K562 (cell line): Measurements from ENCODE around the gene NT5C2. TPM values are rescaled to one million over a fixed set of nuclear protein-coding genes. Genes with fewer than 3 reads are reported as not detected.

Experiments
- CCNT2 ChIP-seq: IDR thresholded peaks from 2 replicates; pipeline ENCODE4 v1.6.1; 2011; ENCODE audit warnings: borderline replicate concordance, low read depth, mild to moderate bottlenecking, moderate library complexity, mixed read lengths, low read length; ENCODE audit not compliant: insufficient read length; ENCODE audit errors: extremely low read depth
- CEBPB ChIP-seq: fragments of 450-650 bp; IDR thresholded peaks from 2 replicates; pipeline ENCODE4 v1.6.1; 2016; ENCODE audit warnings: missing genetic modification characterization, missing compliant biosample characterization
- CREM ChIP-seq: IDR thresholded peaks from 2 replicates; pipeline ENCODE4 v1.6.1; 2014; ENCODE audit warnings: antibody characterized with exemption, low read depth
- ELF1 ChIP-seq: fragments of 200-800 bp; sonication (Bioruptor generic); IDR thresholded peaks from 2 replicates; pipeline ENCODE4 v1.6.1; 2016; ENCODE audit warnings: missing genetic modification characterization, missing compliant biosample characterization
- FOXK2 ChIP-seq, 2 experiments: fragments of 450-650 bp; IDR thresholded peaks in 1 of 2; conservative IDR thresholded peaks in 1 of 2; 2 replicates each; pipeline ENCODE4 v1.6.1; 2016; ENCODE audit warnings: low read depth in 2 of 2, mild to moderate bottlenecking in 1 of 2
- HDAC2 ChIP-seq: fragments of 450-650 bp; IDR thresholded peaks from 2 replicates; pipeline ENCODE4 v1.6.1; 2016; ENCODE audit warnings: mild to moderate bottlenecking
- HDGF ChIP-seq: fragments of 450-650 bp; IDR thresholded peaks from 2 replicates; pipeline ENCODE4 v1.6.1; 2016
- NCOA2 ChIP-seq, 2 experiments: fragments of 450-650 bp; IDR thresholded peaks; 2 replicates each; pipeline ENCODE4 v1.6.1; 2018; ENCODE audit warnings: mild to moderate bottlenecking in 2 of 2, moderate library complexity in 1 of 2; ENCODE audit not compliant: partially characterized antibody in 2 of 2
- NFE2 ChIP-seq: IDR thresholded peaks from 2 replicates; pipeline ENCODE4 v1.6.1; 2014; ENCODE audit warnings: antibody characterized with exemption, low read depth
- RFX1 ChIP-seq: fragments of 450-650 bp; IDR thresholded peaks from 2 replicates; pipeline ENCODE4 v1.6.1; 2016; ENCODE audit warnings: mild to moderate bottlenecking, moderate library complexity
- ZNF174 ChIP-seq: fragments of 250-450 bp; sonication (Bioruptor Pico); IDR thresholded peaks from 2 replicates; pipeline ENCODE4 v1.4.0; 2020; ENCODE audit warnings: mild to moderate bottlenecking
- ZNF551 ChIP-seq: fragments of 250-450 bp; sonication (Bioruptor Pico); IDR thresholded peaks from 2 replicates; pipeline ENCODE4 v1.5.0; 2021; ENCODE audit warnings: mild to moderate bottlenecking, moderate library complexity
- ZSCAN32 ChIP-seq: fragments of 450-650 bp; formaldehyde crosslinking; IDR thresholded peaks from 2 replicates; pipeline ENCODE4 v1.4.0; 2020; ENCODE audit warnings: mild to moderate bottlenecking, moderate library complexity
- ZZZ3 ChIP-seq: fragments of 450-650 bp; IDR thresholded peaks from 2 replicates; pipeline ENCODE4 v1.6.1; 2016; ENCODE audit warnings: antibody characterized with exemption, mild to moderate bottlenecking, moderate library complexity
- polyA plus RNA-seq, 8 experiments: library from polyadenylated mRNA; depleted of rRNA in 4 of 8; stranded (reverse) in 5 of 8; unstranded in 3 of 8; fragments of >200 nt; fragmentation: Nextera tagmentation in 2 of 8; fragmentation: Illumina TruSeq in 1 of 8; extraction: Ambion mirVana in 2 of 8; extraction: Trizol in 1 of 8; gene quantifications; 2 replicates each; pipeline versions ENCODE4 v1.2.1 to v1.2.3, GENCODE V29; 2011 to 2014; ENCODE audit warnings: inconsistent platforms in 1 of 8, missing spikeins in 1 of 8
- total RNA-seq, 7 experiments: library from RNA; depleted of rRNA in 6 of 7; stranded (reverse); fragments of >200 nt in 6 of 7; fragmentation: Illumina TruSeq in 2 of 7; extraction: Trizol in 2 of 7; gene quantifications; 2 replicates each; pipeline versions ENCODE4 v1.2.1 to v1.2.3, GENCODE V29; 2011 to 2021; ENCODE audit warnings: low replicate concordance in 1 of 7
- TF ChIP-seq, protein P1 (sequence below): sonication (generic); formaldehyde crosslinking; IDR thresholded peaks from 2 replicates; pipeline ENCODE4 v1.8.0; 2023; ENCODE audit warnings: missing genetic modification reagents, mild to moderate bottlenecking, borderline replicate concordance
- TF ChIP-seq, protein P2 (sequence below): fragments of 450-650 bp; IDR thresholded peaks from 2 replicates; pipeline ENCODE4 v1.6.1; 2018; ENCODE audit not compliant: partially characterized antibody
- TF ChIP-seq, protein P3 (sequence below): sonication (generic); formaldehyde crosslinking; IDR thresholded peaks from 2 replicates; pipeline ENCODE4 v1.8.0; 2022; ENCODE audit warnings: mild to moderate bottlenecking, missing genetic modification reagents
- TF ChIP-seq, protein P4 (sequence below): fragments of 250-450 bp; sonication (Bioruptor Pico); IDR thresholded peaks from 2 replicates; pipeline ENCODE4 v1.9.0; 2021; ENCODE audit warnings: mild to moderate bottlenecking

Gene NT5C2
- total and polyA plus RNA-seq, 9 of the 15 experiments (the other 6 are each of a cell fraction or from before 2014, with no cell fraction given), result 11.3 to 45.2 (median 27.7) TPM

DNA sequence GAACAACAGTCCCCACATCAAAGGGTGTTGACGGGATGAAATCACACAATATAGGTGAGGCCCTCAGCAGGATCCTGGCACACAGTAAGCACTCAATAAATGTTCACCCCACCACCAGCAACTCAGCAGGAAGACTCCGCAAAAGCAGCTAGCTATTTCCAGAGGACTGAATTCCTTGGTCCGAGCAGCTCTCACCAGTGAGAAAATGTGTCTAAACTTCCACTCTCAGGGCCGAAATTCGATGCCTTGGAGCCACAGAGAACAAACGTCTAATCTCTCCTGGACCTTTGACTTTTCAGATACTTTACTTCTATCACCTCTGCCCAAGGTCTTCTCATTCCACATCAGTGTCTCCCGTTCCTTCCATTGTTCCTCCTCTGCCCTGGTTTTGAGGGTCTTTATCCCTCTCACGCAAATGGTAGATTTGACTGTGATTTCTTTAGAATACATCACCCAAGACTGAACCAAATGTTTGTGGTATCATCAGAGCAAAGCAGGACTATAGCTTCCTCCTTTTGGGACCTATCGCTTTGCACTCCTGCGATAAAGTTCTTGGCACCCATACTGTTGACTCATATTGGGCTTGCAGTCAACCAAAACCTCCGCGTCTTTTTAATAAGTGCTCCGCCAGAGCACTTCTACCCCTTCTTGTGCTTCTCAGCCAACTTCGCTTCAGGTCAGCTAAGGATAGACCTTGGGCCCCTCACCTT lies 903 bp upstream of the NT5C2 start (continued):
- TF ChIP-seq, protein P1, sequence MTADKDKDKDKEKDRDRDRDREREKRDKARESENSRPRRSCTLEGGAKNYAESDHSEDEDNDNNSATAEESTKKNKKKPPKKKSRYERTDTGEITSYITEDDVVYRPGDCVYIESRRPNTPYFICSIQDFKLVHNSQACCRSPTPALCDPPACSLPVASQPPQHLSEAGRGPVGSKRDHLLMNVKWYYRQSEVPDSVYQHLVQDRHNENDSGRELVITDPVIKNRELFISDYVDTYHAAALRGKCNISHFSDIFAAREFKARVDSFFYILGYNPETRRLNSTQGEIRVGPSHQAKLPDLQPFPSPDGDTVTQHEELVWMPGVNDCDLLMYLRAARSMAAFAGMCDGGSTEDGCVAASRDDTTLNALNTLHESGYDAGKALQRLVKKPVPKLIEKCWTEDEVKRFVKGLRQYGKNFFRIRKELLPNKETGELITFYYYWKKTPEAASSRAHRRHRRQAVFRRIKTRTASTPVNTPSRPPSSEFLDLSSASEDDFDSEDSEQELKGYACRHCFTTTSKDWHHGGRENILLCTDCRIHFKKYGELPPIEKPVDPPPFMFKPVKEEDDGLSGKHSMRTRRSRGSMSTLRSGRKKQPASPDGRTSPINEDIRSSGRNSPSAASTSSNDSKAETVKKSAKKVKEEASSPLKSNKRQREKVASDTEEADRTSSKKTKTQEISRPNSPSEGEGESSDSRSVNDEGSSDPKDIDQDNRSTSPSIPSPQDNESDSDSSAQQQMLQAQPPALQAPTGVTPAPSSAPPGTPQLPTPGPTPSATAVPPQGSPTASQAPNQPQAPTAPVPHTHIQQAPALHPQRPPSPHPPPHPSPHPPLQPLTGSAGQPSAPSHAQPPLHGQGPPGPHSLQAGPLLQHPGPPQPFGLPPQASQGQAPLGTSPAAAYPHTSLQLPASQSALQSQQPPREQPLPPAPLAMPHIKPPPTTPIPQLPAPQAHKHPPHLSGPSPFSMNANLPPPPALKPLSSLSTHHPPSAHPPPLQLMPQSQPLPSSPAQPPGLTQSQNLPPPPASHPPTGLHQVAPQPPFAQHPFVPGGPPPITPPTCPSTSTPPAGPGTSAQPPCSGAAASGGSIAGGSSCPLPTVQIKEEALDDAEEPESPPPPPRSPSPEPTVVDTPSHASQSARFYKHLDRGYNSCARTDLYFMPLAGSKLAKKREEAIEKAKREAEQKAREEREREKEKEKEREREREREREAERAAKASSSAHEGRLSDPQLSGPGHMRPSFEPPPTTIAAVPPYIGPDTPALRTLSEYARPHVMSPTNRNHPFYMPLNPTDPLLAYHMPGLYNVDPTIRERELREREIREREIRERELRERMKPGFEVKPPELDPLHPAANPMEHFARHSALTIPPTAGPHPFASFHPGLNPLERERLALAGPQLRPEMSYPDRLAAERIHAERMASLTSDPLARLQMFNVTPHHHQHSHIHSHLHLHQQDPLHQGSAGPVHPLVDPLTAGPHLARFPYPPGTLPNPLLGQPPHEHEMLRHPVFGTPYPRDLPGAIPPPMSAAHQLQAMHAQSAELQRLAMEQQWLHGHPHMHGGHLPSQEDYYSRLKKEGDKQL (CRISPR knock-in tag), result no peak
- TF ChIP-seq ZZZ3, result no peak
- no peak for TF ChIP-seq FOXK2 (conservative IDR thresholded peaks at IDR 0.05 in 1 of 2, IDR thresholded peaks at IDR 0.05 in 1 of 2; ENCODE audit: low read depth in 2 of 2)
- no peak for TF ChIP-seq NCOA2 (IDR thresholded peaks at IDR 0.05; ENCODE audit: partially characterized antibody in 2 of 2)
- TF ChIP-seq RFX1, result no peak
- peak; percentile 73 for TF ChIP-seq HDAC2
- no peak for TF ChIP-seq CCNT2
- TF ChIP-seq ELF1 (tag), result no peak
- TF ChIP-seq, protein P2, sequence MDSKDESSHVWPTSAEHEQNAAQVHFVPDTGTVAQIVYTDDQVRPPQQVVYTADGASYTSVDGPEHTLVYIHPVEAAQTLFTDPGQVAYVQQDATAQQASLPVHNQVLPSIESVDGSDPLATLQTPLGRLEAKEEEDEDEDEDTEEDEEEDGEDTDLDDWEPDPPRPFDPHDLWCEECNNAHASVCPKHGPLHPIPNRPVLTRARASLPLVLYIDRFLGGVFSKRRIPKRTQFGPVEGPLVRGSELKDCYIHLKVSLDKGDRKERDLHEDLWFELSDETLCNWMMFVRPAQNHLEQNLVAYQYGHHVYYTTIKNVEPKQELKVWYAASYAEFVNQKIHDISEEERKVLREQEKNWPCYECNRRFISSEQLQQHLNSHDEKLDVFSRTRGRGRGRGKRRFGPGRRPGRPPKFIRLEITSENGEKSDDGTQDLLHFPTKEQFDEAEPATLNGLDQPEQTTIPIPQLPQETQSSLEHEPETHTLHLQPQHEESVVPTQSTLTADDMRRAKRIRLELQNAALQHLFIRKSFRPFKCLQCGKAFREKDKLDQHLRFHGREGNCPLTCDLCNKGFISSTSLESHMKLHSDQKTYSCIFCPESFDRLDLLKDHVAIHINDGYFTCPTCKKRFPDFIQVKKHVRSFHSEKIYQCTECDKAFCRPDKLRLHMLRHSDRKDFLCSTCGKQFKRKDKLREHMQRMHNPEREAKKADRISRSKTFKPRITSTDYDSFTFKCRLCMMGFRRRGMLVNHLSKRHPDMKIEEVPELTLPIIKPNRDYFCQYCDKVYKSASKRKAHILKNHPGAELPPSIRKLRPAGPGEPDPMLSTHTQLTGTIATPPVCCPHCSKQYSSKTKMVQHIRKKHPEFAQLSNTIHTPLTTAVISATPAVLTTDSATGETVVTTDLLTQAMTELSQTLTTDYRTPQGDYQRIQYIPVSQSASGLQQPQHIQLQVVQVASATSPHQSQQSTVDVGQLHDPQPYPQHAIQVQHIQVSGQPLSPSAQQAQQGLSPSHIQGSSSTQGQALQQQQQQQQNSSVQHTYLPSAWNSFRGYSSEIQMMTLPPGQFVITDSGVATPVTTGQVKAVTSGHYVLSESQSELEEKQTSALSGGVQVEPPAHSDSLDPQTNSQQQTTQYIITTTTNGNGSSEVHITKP, result peak; percentile 73
- no peak for TF ChIP-seq CEBPB (tag)
- no peak for TF ChIP-seq HDGF
- TF ChIP-seq, protein P3, sequence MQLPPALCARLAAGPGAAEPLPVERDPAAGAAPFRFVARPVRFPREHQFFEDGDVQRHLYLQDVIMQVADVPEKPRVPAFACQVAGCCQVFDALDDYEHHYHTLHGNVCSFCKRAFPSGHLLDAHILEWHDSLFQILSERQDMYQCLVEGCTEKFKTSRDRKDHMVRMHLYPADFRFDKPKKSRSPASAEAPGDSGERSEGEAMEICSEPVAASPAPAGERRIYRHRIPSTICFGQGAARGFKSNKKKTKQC (CRISPR knock-in tag), result no peak
- TF ChIP-seq, protein P4, sequence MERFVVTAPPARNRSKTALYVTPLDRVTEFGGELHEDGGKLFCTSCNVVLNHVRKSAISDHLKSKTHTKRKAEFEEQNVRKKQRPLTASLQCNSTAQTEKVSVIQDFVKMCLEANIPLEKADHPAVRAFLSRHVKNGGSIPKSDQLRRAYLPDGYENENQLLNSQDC, result no peak
- no peak for TF ChIP-seq ZNF551
- TF ChIP-seq ZNF174 (CRISPR knock-in tag), result no peak
- TF ChIP-seq ZSCAN32 (CRISPR knock-in tag), result no peak
- no peak for TF ChIP-seq CREM
- peak; percentile 31; the same call in 1 of the 2 replicates for TF ChIP-seq NFE2
